PC-3 (cell line): ENCODE data around the gene ZNF491.

Source experiments
- CTCF ChIP-seq: fragments of 300-600 bp; sonication (generic); conservative IDR thresholded peaks from 2 replicates; pipeline ENCODE4 v1.5.1; 2017; ENCODE audit warnings: antibody characterized with exemption, low read depth, mild to moderate bottlenecking, low read length
- EZH2 ChIP-seq: fragments of 300-600 bp; sonication (generic); IDR thresholded peaks from one replicate; pipeline ENCODE4 v1.6.1; 2017; ENCODE audit warnings: antibody characterized with exemption, mild to moderate bottlenecking, low read length; ENCODE audit not compliant: unreplicated experiment

GRCh38 chr19:11853358-11853757 is 55.0 kb downstream of the ZNF491 start:
- TF ChIP-seq CTCF, result no peak
- no peak for TF ChIP-seq EZH2
